Muscle of arm (tissue), 12 donors: Measurements from ENCODE around the gene ST3GAL5. TPM values are rescaled to one million over a fixed set of nuclear protein-coding genes. Genes with fewer than 3 reads are reported as not detected.

Experiments
- DNase-seq: peaks from one replicate; pipeline ENCODE4 v3.0.0-alpha.2; 2013
- polyA plus RNA-seq, 12 donors: library from polyadenylated mRNA; unstranded; fragments of 120-200 nt; gene quantifications; one replicate each; pipeline ENCODE4 v1.2.1, GENCODE V29; 2013; ENCODE audit not compliant: insufficient read length in 12 of 12

Gene ST3GAL5
- polyA plus RNA-seq, 12 donors, result 29.1 to 44.7 (median 34.3) TPM; not detected in 1

GRCh38 chr2:85921659-85922058 is 32.9 kb upstream of the ST3GAL5 start:
- no peak for DNase-seq

GRCh38 chr2:85920810-85921545 is 32.2 kb upstream of the ST3GAL5 start:
- DNase-seq, result no peak

GRCh38 chr2:85917887-85918795 is 29.4 kb upstream of the ST3GAL5 start:
- DNase-seq, result no peak

- no peak for DNase-seq
Measured at GRCh38 chr2:85915606-85916303, 27.0 kb upstream of the ST3GAL5 start.

GRCh38 chr2:85914922-85915321 is 26.1 kb upstream of the ST3GAL5 start:
- DNase-seq, result no peak

- no peak for DNase-seq
Measured at GRCh38 chr2:85913884-85914881, 25.4 kb upstream of the ST3GAL5 start.

- no peak for DNase-seq
Measured at GRCh38 chr2:85911814-85912692, 23.3 kb upstream of the ST3GAL5 start.

GRCh38 chr2:85911097-85911496 is 22.3 kb upstream of the ST3GAL5 start:
- DNase-seq, result no peak

- no peak for DNase-seq
Measured at GRCh38 chr2:85909005-85909404, 20.2 kb upstream of the ST3GAL5 start.

- no peak for DNase-seq
Measured at GRCh38 chr2:85908506-85908905, 19.7 kb upstream of the ST3GAL5 start.

GRCh38 chr2:85907671-85908157 is 18.9 kb upstream of the ST3GAL5 start:
- no peak for DNase-seq

GRCh38 chr2:85906748-85907147 is 18.0 kb upstream of the ST3GAL5 start:
- DNase-seq, result no peak

GRCh38 chr2:85905891-85906290 is 17.1 kb upstream of the ST3GAL5 start:
- DNase-seq, result no peak

GRCh38 chr2:85905187-85905666 is 16.4 kb upstream of the ST3GAL5 start:
- DNase-seq, result no peak

GRCh38 chr2:85903849-85904248 is 15.1 kb upstream of the ST3GAL5 start:
- no peak for DNase-seq

GRCh38 chr2:85902496-85902895 is 13.7 kb upstream of the ST3GAL5 start:
- no peak for DNase-seq

GRCh38 chr2:85901155-85901554 is 12.4 kb upstream of the ST3GAL5 start:
- DNase-seq, result no peak

- no peak for DNase-seq
Measured at GRCh38 chr2:85900366-85900765, 11.6 kb upstream of the ST3GAL5 start.

- no peak for DNase-seq
Measured at GRCh38 chr2:85899849-85900248, 11.1 kb upstream of the ST3GAL5 start.

- DNase-seq, result no peak
Measured at GRCh38 chr2:85899284-85899683, 10.5 kb upstream of the ST3GAL5 start.
